Lung (tissue), 12 donors: ENCODE data around the gene COL9A3. TPM values are rescaled to one million over a fixed set of nuclear protein-coding genes. Genes with fewer than 3 reads are reported as not detected.

ENCODE experiments used
- ATAC-seq: fragments of 200-7000 bp; cut with Tn5 transposase; one replicate; pipeline ENCODE4 v1.9.1; 2020; ENCODE audit warnings: moderate number of reproducible peaks; ENCODE audit not compliant: insufficient read depth, low FRiP score
- DNase-seq, 3 donors: peaks; one replicate each; pipeline ENCODE4 v3.0.0-alpha.2; 2013 to 2017
- H3K27ac ChIP-seq, 2 donors: one replicate each; pipeline ENCODE4 v1.5.1; 2013; ENCODE audit warnings: mild to moderate bottlenecking in 2 of 2, moderate library complexity in 2 of 2, control low read depth in 1 of 2, inconsistent platforms in 1 of 2, low read depth in 1 of 2, low read length in 1 of 2
- H3K27me3 ChIP-seq, 3 donors: one replicate each; pipeline ENCODE4 v1.5.1; 2013; ENCODE audit warnings: low read length in 2 of 3; ENCODE audit not compliant: control insufficient read depth in 3 of 3, insufficient read depth in 3 of 3
- H3K36me3 ChIP-seq, 4 donors: one replicate each; pipeline ENCODE4 v1.5.1; 2013; ENCODE audit warnings: low read length in 4 of 4, mild to moderate bottlenecking in 1 of 4, moderate library complexity in 1 of 4; ENCODE audit not compliant: control insufficient read depth in 4 of 4, insufficient read depth in 4 of 4
- H3K4me1 ChIP-seq, 5 donors: one replicate each; pipeline ENCODE4 v1.5.1; 2013; ENCODE audit warnings: low read length in 5 of 5, mild to moderate bottlenecking in 2 of 5, moderate library complexity in 1 of 5; ENCODE audit not compliant: control insufficient read depth in 5 of 5, insufficient read depth in 5 of 5
- H3K4me3 ChIP-seq: one replicate; pipeline ENCODE4 v1.5.1; 2013; ENCODE audit warnings: mild to moderate bottlenecking, control low read depth, moderate library complexity
- H3K9ac ChIP-seq, 2 donors: one replicate each; pipeline ENCODE4 v1.5.1; 2013; ENCODE audit warnings: low read length in 2 of 2, control low read depth in 1 of 2; ENCODE audit not compliant: insufficient read depth in 1 of 2
- H3K9me3 ChIP-seq, 4 donors: one replicate each; pipeline ENCODE4 v1.5.1; 2013; ENCODE audit warnings: low read length in 3 of 4, mild to moderate bottlenecking in 1 of 4, moderate library complexity in 1 of 4; ENCODE audit not compliant: control insufficient read depth in 4 of 4, insufficient read depth in 3 of 4
- CTCF ChIP-seq: IDR thresholded peaks from 2 replicates; pipeline ENCODE4 v1.5.1; 2012; ENCODE audit warnings: mild to moderate bottlenecking; ENCODE audit errors: control extremely low read depth, extremely low read depth
- WGBS, 2 donors: extraction: QIAGEN DNeasy Blood & Tissue Kit; methylation state at CpG; one replicate each; pipeline ENCODE4 v1.1.7; 2013; 5-methylcytosine and 5-hydroxymethylcytosine counted together
- polyA plus RNA-seq, 2 donors: library from polyadenylated mRNA; stranded (reverse); fragments of 200-250 nt; gene quantifications; one replicate each; pipeline ENCODE4 v1.2.1, GENCODE V29; 2013
- total RNA-seq, 2 donors: library from RNA; depleted of rRNA in 1 of 2; stranded (reverse); fragments of >200 nt in 1 of 2; gene quantifications; one replicate each; pipeline ENCODE4 v1.2.1, GENCODE V29; 2014 to 2021
- donor health status: control.
- donor health status: control.
- donor health status: Bipolar disorder and iron deficiency.
- donor health status: healthy.
- donor health status: DM: yes; HTN: yes; CAD: no.

Gene COL9A3
- total and polyA plus RNA-seq, 4 donors, result 0.55 to 26.1 (median 4.0) TPM

GRCh38 chr20:62860924-62861691, 44.3 kb downstream of the COL9A3 start:
- Histone ChIP-seq H3K36me3 (peaks cover 0 to 9% (median 5%) of the 10 kb centered on the region in 4 donors), H3K9me3 (peaks cover 0 to 2% (median 0%) of the 10 kb centered on the region in 4 donors), H3K9ac (no peak overlapping the region), H3K4me1 (peaks cover 0 to 11% (median 6%) of the 10 kb centered on the region in 5 donors), H3K27ac (peak overlapping the region in 1 of 2 donors; percentile 56), H3K27me3 (no peaks in the 10 kb centered on the region), H3K4me3 (peak overlapping the region; percentile 71)
- WGBS, 2 donors, result 1% methylated on average over 70 to 129 of the region's 129 CpGs
- TF ChIP-seq CTCF, result no peak
- DNase-seq (peak in 2 of 3 donors; percentile 34 to 40), ATAC-seq (no peak)

GRCh38 chr20:62861726-62862336, 45.0 kb downstream of the COL9A3 start, which contains the start of gene TCFL5:
Gene TCFL5, minus strand, starts transcription at chr20:62861822. Its CDS starts 152 bp downstream, at chr20:62861670.
- Histone ChIP-seq H3K4me3 (peak within 1 kb of the TSS; percentile 71), H3K36me3 (peaks cover 0 to 6% (median 4%) of the 10 kb centered on the region in 4 donors), H3K9me3 (peaks cover 0 to 1% (median 0%) of the 10 kb centered on the region in 4 donors), H3K27me3 (no peaks in the 10 kb centered on the region), H3K27ac (peak within 1 kb of the TSS in 1 of 2 donors; percentile 56), H3K4me1 (peaks cover 0 to 11% (median 6%) of the 10 kb centered on the region in 5 donors), H3K9ac (no peak within 1 kb of the TSS)
- peak; percentile 83 to 93 (median 85) for DNase-seq
- 9 to 21% methylated on average over 35 to 70 of the region's 70 CpGs for WGBS, 2 donors
- ATAC-seq, result peak; percentile 99
- TF ChIP-seq CTCF, result no peak

GRCh38 chr20:62864207-62864606, 47.4 kb downstream of the COL9A3 start:
- no peaks in the 10 kb centered on the region for H3K9me3 ChIP-seq
- TF ChIP-seq CTCF, result no peak
- 96% methylated on average over 7 of the region's 7 CpGs for WGBS, 2 donors
- no peaks in the 10 kb centered on the region for H3K27me3 ChIP-seq
- DNase-seq (no peak), ATAC-seq (no peak)
- H3K4me1 ChIP-seq, result peaks cover 0 to 10% (median 6%) of the 10 kb centered on the region in 5 donors
- no peak overlapping the region for H3K4me3 ChIP-seq
- H3K36me3 ChIP-seq, result no peaks in the 10 kb centered on the region
- H3K9ac ChIP-seq, result no peak overlapping the region
- no peak overlapping the region for H3K27ac ChIP-seq
